Fibroblast of mammary gland (primary cell): ENCODE results near the gene CDV3.
A peak's percentile ranks its signal among the peaks of the same experiment; 100 is the strongest.
"Not testable (repeated sequence)": the region's sequence is repeated elsewhere in the genome, so short reads cannot be mapped to it uniquely, and the experiment has no call there.

Source experiments
- DNase-seq: peaks from one replicate; pipeline ENCODE4 v3.0.0-alpha.2; 2010; ENCODE audit warnings: low read depth
- H3K4me3 ChIP-seq: 2 replicates; pipeline ENCODE4 v1.5.1; 2011; ENCODE audit warnings: low read depth, mild to moderate bottlenecking, low read length, moderate library complexity; ENCODE audit not compliant: control insufficient read depth
- TF ChIP-seq, protein P1 (sequence below): conservative IDR thresholded peaks from 2 replicates; pipeline ENCODE4 v1.5.1; 2011; ENCODE audit warnings: low read depth, low read length, inconsistent platforms; ENCODE audit not compliant: control insufficient read depth, insufficient read depth

Gene CDV3

DNA sequence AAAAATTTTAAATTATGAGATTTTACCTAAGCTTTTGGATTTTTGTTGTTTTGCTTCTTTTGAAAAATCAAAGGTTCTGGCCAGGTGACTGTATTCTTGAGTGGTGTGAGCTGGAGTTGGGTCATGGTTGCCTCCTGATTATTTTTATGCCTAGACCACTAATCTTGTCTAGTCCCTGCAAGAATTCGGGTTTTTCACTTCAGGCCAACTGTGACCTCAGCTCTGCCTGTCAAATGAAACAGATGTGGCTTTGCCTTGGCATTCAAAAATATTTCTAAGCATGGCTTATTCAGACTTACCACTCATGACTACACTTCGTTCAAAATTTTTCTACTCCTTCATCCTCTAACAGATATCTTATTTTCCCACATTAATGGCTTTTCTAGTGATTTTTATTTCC is 25.4 kb upstream of the CDV3 start:
- TF ChIP-seq, protein P1, sequence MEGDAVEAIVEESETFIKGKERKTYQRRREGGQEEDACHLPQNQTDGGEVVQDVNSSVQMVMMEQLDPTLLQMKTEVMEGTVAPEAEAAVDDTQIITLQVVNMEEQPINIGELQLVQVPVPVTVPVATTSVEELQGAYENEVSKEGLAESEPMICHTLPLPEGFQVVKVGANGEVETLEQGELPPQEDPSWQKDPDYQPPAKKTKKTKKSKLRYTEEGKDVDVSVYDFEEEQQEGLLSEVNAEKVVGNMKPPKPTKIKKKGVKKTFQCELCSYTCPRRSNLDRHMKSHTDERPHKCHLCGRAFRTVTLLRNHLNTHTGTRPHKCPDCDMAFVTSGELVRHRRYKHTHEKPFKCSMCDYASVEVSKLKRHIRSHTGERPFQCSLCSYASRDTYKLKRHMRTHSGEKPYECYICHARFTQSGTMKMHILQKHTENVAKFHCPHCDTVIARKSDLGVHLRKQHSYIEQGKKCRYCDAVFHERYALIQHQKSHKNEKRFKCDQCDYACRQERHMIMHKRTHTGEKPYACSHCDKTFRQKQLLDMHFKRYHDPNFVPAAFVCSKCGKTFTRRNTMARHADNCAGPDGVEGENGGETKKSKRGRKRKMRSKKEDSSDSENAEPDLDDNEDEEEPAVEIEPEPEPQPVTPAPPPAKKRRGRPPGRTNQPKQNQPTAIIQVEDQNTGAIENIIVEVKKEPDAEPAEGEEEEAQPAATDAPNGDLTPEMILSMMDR: no peak
- peak; percentile 48 for DNase-seq
- H3K4me3 ChIP-seq: no peak overlapping the region

DNA sequence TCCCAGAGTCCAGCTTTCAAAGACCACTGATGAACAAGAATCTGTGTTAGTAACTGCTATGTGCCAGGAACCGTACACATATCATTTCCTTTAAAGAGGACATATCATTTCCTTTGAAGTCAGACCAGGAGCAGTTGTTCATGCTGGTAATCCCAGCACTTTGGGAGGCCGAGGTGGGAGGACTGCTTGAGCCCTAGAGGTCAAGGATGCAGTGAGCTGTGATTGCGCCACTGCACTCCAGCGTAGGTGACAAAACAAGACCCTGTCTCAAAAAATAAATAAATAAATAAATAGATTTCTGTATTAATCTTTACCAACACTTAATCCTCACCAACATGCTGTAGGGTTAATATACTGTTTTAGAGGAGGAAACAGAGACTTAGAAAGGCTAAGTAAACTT is 23.9 kb upstream of the CDV3 start:
- DNase-seq: no peak
- TF ChIP-seq, protein P1: no peak
- no peak overlapping the region for H3K4me3 ChIP-seq

- not testable (repeated sequence) for H3K4me3 ChIP-seq, DNase-seq
Observed at GRCh38 chr3:133551589-133551988, 21.9 kb upstream of the CDV3 start.

GRCh38 chr3:133561679-133562078 is 11.8 kb upstream of the CDV3 start:
- TF ChIP-seq, protein P1: no peak
- H3K4me3 ChIP-seq: no peak overlapping the region
- no peak for DNase-seq

GRCh38 chr3:133562376-133562775 is 11.1 kb upstream of the CDV3 start:
- TF ChIP-seq, protein P1: no peak
- H3K4me3 ChIP-seq: no peak overlapping the region
- DNase-seq: no peak

- DNase-seq: no peak
- TF ChIP-seq, protein P1: no peak
Observed at GRCh38 chr3:133563186-133563591, 10.3 kb upstream of the CDV3 start.

DNA sequence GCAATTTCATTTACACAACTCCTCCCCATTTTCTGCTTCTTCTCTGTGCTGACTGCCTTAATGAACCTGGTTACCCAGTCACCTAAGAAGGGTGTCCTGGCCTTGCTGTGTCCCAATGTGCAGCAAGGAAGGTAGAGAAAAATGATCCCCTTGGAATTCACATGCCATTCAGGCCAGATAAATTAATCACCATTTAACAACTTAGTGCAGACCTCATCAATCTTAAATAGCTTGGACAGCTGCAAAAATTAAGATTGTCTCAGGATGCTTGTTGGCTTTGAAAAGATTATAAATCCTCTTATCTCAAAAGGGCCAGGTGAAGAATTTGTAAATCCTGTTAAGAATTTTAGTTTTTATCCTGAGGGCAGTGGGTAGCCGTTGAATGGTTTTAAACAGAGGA is 9.7 kb upstream of the CDV3 start:
- TF ChIP-seq, protein P1: no peak
- no peak overlapping the region for H3K4me3 ChIP-seq
- no peak for DNase-seq

More at GRCh38 chr3:133563186-133563591, 10.3 kb upstream of the CDV3 start:
- H3K4me3 ChIP-seq: no peak overlapping the region
